NCI-H146 (cell line): ENCODE measurements around the gene CPXM2.

Experiments
- DNase-seq: peaks from one replicate; lab custom pipeline; 2025; lab: John Stamatoyannopoulos, UW

CPXM2 gene

DNA sequence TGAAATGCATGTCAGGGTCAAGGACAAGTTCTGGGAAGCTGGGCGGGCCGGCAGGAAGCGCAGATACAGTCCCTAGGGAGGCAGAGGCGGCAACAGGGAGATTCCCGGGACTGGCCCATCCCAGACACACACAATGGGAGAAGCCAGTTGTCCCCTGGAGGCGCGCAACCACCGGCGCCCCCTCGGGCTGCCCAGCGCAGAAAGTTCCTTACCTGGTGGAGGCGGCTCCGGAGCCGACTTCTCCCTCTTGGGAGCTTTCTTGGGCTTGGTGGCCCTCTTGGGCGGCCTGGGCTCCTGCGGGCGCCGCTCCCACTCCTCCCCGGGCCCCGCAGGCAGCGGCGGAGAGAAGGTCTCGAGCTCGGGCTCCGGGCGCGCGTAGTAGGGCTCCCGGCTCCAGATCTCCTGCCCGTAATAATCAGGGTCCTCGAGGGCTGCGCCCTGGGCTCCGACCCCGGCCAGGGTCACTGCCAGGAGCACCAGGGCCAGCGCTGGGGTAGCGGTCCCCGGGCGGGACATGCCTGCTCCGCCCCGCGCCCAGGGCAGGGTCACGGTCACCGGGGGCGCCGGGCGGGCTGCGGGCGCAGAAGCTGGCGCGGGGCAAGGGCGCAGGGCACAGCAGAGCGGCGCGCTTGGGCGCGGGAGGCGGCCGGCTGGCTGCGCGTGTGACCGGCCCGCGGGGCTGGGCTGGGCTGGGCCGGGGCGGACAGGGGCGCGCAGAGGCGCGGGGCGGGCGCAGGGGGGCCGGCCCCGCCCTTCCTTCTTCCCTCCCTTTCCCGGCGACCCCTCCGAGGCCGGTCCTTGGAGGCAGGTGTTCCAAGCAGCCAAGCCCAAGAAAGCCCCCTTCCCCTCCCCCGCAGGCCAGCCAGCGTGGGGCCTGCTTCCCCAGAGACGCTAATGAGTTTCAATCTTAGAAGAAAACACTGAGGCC, at the start of gene CPXM2:
TSS of gene CPXM2 (minus strand) at position 664 of the 928 bp plus-strand sequence. CDS start at position 516, 148 bp downstream.
- no peak for DNase-seq

DNA sequence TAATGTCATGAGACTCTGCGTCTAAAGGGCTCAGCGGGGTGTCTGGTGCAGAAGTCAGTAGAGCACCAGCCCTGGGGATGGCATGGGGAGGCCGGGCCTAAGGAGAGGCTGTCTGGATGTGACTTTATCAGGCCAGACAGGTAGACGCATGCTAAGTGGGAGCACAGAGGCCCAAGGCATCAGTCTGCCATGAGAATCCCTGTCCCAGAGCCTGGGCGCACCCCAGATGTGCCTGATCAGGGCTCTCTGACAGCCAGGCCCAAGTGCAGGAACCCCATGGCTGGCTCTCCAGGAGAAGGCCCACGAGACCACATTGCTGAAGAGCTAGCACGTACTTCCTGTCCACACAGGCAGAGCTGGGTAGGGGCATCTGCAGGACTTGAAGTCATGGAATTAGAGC, 48.0 kb upstream of the CPXM2 start:
- no peak for DNase-seq

DNA sequence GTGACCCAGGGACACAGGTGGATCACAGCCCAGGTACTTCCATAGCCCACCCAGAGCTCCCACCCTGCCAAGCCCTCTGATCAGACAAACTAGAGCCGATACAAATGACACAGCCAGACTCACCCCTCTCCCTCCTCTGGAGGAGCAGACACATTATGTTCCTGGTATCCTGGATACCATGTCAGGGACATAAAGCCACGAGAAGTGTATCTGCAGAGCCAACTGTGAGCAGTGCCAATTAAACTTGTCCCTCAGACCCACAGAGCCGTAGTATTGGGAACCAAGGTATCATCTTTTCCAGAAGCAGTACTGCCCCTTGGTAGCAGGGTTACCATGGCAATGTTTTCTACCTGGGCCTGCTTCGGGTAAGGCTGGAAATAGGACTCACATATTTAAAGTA, 47.3 kb upstream of the CPXM2 start:
- DNase-seq = no peak

DNA sequence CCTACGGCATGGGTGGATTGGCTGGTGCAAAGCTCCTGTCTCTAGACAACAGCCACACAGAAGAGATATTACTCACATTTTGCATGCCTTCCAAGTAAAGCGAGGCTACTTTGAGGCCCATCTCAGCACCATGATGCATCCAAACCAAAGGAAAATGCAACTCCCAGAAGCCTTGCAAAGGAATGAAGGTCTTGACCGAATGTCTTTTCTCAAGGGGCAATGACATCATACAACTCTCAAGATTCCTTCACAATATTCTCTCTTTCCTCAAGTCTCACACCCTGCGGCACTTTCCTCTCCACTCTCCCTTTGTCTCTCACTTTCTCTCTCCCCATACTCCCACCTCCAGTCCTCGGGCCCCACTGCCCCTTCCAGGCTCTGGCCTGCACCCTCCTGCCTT, 44.8 kb upstream of the CPXM2 start:
- DNase-seq = no peak

DNA sequence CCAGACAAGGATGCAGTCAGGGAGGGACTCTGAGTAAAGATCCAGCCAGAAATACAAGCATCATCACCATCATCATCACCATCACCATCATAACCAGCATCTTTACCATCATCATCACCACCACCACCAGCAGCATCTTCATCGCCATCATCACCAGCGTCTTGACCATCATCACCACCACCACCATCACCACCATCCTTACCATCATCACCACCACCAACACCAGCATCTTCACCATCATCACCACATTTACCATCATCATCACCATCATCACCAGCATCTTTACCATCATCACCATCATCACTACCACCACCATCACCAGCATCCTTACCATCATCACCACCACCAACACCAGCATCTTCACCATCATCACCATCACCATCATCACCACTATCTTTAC, 44.1 kb upstream of the CPXM2 start:
- no peak for DNase-seq

DNA sequence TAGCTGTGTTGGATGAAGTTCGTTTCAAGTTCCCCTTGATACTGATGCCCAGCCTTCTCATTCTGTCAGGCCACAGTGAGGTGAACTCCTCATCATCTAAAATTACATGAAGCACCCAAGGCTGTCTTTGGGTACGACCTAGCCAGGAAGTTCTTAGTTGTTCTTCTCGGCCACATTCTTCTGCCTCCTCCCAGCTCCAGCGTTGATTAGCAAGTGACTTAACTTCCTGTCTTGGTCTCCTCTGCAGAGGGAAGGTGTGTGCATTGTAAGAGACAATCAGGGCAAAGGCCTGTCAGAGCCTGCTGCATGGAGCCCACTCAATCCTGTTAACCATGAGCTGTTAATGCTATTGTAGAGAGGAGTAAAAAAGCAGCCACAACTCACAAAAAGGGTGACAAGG, 43.2 kb upstream of the CPXM2 start:
- DNase-seq = no peak

DNA sequence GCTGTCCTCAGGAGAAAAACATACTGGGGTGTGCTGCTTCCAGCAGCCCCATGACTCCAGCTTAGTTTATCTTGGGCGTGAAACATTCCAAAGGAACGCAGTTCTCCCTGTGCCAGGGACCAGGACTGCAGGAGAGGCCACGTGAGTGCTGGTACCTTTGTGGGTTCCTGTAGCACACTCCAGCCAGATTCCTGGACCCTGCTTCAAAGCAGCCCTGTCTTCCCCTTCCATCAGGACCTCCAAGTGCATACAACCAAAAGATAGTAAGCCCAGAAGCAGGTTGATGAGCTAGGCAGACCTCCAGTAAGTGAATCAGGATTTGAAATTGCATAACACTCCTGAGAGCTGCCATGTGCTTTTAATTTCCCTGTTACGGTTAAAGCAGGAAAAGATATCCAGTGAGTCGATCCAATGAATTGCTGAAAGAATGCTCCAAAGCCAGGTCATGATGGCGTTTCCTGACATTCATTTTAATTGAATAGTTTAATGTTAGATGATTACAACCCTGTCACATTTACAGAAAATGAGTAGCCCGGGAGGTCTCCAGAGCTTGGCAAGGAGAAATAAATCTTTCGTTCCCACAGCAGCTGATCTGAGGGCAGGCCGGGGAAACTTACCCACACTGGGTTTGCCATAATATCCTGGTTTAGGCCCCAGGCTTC, 38.9 kb upstream of the CPXM2 start:
- no peak for DNase-seq

DNA sequence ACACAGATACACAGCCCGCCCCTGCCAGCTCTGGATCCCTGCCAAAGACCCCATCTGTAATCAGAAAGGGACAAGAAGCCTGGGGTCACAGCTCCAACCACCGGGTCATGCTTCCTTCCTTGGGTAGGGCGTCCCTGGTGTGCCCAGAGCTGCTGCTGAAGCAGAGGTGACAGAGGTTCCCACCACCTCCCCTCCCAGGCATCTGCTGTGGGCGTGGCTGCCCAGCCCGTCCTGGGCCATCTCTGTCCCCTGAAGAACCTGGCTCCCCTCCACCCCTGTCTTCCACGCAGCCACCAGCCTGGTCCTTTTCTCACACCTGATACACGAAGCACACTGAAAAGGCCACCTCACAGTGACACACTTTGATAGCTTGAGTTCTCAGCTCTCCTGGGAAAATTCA, 38.2 kb upstream of the CPXM2 start:
- no peak for DNase-seq

DNA sequence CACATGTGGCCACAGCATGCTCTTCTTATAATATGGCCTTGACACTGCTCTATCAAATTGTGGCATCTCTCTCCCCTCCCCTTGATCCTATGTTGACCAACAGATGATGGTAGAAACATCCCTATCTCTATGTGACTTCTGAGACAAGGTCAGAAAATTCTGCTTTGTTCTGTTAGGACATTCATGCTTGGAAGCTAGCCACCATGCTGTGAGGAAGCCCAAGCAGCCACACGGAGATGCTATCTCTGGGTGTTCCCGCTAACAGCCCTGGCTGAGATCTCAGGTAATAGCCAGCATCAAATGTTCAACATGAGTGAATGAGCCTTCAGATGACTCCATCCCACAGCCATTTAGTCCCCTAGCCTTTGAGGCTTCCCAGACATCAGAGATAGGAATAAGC, 36.8 kb upstream of the CPXM2 start:
- no peak for DNase-seq

DNA sequence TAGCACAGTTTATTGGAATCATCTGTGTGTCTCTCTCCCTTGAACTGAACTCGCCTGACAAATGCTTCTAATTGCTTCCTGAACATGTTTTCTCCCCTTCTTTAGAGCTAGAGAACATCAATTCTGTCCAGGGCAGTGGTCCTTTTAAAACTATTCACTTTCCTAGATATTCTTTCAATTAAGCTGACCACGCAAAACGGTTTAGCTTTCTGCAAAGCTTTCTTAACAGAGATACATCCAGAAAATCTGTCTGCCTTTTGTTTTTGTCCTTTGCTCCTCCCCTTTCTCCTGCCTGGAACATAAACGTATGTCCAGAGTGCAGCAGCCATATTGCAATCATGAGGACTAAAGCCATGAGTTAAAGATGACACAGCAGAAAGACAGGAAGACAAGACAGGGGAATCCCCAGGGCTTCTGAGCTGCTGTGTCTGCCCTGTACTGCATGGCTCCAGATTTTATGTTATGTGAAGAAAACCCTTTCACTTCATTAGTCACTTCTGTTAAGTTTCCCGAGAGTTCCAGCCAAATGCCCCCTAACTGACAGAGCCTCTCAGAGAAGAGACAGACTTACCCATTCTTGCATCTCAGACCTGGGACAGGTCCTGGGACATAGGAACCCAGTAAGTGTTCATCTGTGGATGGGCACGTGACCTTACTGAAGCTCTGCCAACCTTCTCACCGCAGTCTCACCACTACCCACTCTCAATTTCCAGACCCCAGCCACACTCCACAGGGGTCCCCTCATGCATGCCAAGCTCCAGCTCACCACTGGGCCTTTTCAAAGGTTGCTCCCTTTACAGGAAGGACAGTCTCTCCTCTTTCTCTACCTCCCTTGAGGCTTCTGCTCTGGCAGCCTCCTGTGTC, 35.0 kb upstream of the CPXM2 start:
- DNase-seq = no peak

DNA sequence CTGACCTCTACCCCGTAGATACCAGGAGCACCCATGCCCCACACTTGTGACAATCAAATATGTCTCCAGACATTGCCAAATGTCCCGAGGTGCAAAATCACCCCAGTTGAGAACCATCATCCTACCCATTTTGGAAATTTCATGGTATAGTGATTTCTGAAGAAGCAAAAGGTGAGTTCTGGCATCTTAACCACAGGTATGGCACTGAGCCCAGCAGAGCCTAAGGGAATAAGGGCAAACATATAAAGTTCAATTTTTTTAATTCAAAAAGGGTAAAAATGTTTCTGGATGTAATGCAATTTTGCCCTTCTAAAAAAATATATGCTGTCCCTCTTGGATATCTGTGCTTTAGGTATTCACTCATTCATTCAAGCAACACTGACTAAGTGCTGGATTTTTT, 30.5 kb upstream of the CPXM2 start:
- no peak for DNase-seq

DNA sequence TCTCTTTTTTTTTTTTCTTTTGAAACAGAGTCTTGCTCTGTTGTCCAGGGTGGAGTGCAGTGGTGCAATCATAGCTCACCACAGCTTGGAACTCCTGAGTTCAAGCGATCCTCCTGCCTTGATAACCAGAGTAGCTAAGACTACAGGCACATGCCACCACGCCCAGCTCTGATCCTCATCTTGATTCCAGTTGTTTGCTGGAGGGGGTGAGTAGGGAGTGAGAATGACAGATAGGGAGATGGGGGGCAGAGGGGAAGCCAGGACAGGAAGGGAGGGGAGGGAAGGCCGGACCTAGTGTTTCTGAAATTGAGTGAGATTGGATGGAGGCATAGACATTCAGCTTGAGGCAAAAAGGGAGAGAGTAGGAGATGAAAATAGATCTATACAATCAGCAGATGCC, 25.2 kb upstream of the CPXM2 start:
- DNase-seq = no peak

DNA sequence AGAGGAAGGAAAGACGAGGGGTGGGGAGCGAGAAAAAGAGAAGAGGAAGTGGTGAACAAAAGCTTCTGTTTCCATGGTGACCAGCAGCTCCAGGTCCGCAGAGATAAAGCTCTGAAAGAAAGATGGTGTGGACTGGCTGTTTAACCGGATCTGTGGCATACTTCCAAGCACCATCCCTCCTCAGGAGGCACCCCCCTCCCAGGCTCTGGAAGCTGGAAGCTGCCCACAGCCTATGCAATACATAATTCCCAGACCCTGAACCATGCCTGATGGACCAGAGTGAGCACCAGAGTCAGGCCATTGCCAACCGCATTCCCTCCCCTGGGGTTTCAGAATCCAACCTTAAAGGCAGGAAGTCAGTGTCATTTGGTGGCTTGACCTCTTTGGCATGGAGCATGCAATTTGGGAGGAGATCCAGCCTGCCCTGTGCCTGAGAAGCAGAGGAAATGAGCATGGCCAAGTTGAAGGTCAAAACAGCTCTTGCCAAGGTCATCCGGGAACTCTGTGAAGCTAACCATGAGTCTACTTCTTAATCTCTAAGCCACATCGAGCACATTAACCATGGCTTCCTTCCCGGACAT, 22.2 kb upstream of the CPXM2 start:
- no peak for DNase-seq

DNA sequence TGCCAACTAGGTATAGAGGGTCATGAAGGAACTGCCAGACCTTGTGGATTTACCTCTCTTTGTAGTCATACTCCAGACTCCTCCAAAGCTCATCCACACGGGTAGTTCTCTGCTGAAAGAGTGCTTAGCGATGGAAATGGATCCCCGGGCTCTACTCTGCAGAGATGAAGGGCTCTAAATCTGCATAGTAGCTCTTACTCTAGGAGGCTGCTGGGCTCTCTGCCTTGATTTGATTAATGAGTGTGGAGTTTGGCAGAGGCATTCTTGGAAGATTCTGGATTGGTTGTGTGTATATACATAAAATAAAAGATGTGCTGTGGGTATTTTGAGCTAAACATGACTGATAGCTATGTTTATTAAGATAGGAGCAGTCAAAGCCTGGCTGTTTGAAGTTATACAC, 21.3 kb upstream of the CPXM2 start:
- no peak for DNase-seq

DNA sequence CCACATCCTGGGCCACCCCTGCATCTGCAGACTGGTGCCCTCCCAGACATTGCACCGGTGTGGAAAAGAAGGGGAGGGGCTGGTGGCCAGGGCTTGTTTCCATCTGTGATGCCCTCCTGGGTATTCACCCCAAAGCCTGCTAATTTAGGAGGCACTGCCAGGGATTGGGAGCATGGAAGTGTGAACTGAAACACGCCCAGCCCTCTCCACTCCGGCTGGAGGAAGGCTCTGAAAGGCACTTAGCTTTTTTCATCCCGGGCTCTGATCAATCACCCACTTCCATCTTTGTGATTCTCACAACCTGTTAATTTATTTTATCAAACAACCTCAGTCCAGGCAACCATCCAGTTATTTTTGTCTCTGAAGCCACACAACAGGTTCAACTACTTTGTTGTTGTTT, 20.9 kb upstream of the CPXM2 start:
- no peak for DNase-seq

DNA sequence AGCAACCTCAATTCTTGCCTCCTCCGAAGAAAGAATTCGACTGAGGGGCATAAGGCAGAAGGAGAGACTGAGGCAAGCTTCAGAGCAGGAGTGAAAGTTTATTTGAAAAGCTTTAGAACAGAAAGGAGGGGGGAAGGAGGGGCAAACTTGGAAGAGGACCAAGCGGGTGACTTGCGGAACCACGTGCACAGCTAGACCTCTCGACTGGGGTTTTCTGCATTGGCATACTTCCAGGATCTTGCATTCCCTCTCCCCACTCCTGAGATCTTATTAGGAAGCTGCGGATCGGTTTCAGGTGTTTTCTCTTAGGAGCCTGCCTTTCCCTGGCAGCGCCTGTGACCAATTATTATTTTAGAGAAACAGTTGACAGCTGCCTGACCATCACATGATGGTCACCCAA, 20.3 kb upstream of the CPXM2 start:
- DNase-seq = peak; percentile 3

DNA sequence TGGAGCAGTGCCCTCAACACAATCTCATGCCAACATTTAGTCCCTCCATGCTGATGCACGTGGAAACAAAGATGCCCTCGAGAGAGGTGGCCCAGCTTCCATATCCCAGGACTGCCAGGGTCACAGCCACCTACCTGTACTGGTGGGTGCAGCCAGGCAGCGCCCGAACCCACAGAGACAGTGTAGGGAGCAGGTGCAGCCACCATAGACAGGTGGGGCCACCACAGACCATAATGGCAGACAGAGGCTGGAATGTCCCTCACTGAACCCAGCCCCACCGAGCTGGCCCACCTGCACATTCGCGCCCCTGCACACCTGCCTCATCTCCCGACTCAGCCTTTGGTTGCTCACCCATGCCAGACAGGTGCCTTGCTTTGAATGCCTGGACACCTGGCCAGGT, 18.3 kb upstream of the CPXM2 start:
- no peak for DNase-seq

DNA sequence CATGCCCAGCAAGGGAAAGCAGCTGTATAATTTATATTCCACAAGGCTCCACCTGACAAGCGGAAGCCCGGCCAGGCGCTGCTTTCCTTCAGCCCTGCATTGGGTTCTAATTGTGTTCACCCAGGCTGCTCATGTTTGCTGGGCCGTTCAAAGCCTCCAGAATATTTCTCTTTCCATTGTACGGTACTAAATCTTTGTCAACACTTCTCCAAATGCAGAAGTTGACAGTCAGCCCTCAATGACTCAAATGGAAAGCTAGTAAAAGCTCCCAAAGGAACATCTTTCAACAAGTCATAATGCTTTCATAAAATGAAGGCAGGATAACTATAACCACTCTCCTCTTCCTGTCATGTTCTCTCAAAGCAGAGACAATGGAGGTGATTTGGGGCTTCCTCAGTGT, 17.8 kb upstream of the CPXM2 start:
- DNase-seq = no peak

DNA sequence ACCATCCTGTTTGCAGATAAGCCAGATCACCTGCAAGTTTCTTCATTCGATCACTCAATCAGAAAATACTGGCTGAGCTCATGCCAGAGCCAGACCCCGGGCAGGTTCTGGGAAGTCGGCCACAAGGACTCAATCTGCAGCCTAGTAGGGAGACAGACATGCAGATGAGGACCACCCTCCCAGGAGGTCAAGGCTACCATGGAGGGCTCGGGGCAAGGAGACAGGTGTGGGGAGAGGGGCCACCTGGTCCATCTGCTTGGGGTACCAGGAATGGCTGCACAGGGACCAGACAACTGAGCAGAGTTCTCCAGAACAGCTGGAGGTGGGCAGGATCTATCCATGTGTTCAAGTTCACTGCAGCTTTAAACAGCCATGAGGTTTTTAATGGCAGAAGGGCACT, 16.8 kb upstream of the CPXM2 start:
- no peak for DNase-seq

DNA sequence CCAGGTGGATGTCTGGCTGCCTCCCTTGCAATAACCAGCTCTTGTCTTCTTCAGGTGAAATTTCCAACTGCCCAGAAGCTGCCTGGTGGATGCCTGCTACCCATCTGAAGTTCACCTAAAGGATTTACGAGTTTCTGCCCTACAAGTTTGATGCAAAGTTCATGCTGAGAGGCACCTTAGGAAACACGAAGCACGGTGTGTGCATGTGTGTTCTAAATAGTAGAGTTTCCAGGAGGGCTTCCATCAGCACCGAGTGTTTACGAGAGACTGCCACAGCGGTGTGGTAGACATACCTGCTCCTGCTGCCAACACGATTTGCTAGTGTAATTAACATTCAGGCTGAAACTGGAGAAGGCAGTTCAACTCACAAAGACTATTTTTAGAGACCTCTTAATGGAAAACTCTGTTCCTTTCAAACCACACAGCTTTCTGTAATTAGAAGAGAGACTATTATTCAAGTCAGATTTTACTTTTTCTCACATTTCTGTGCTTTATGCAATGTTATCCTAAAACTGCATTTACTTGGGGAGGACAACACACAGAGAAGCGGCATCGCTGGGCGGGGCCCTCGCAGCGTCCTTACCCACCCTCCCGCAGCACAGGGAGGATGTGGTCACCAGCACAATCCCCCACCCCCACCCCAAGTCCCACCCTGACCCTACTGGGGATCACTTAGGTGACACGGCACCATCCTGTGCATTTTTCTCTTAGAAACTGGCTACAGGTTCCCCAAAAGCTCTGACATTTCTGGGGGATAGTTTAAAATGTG, 15.5 kb upstream of the CPXM2 start:
- no peak for DNase-seq

DNA sequence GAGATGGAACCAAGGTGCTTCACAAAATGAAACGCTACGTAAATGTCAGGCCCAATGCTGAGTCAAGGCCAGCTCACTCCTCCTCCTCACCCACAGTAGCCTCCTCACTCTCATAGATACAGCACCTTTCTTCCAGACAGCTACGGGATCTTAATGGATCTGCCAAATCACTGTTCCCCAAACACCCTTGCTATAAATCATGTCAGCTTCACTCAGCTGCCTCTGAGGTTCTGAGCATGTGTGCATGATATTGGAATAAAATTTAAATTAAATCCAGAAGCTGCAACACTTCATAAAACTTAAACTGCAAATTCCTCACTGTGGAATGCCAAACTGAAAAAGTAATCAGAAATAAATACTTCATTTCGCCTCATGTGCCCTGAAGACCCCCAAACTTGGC, 14.7 kb upstream of the CPXM2 start:
- no peak for DNase-seq
